Activated CD8-positive, alpha-beta memory T cell treated with anti-CD3 and anti-CD28 coated beads, Interleukin-2, amount 50 U/mL, for 1 hour (primary cell): Measurements from ENCODE around the gene ATP9A.
"Not testable (repeated sequence)": the region's sequence is repeated elsewhere in the genome, so short reads cannot be mapped to it uniquely, and the experiment has no call there.

Experiments
- DNase-seq: peaks from one replicate; pipeline ENCODE4 v3.0.0-alpha.2; 2020; ENCODE audit errors: extremely low read depth

The ATP9A gene

GRCh38 chr20:51727872-51728271, 40.3 kb downstream of the ATP9A start:
- DNase-seq: no peak

GRCh38 chr20:51725584-51726176, 42.5 kb downstream of the ATP9A start:
- DNase-seq: no peak

DNA sequence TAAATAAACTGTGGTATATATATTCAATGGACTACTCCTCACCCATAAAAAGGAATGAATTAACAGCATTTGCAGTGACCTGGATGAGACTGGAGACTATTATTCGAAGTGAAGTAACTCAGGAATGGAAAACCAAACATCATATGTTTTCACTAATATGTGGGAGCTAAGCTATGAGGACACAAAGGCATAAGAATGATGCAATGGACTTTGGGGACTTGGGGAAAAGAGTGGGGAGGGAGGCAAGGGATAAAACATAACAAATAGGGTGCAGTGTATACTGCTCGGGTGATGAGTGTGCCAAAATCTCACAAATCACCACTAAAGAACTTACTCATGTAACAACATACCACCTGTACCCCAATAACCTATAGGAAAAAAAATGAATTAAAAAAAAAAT, 45.2 kb downstream of the ATP9A start:
- DNase-seq: not testable (repeated sequence)

DNA sequence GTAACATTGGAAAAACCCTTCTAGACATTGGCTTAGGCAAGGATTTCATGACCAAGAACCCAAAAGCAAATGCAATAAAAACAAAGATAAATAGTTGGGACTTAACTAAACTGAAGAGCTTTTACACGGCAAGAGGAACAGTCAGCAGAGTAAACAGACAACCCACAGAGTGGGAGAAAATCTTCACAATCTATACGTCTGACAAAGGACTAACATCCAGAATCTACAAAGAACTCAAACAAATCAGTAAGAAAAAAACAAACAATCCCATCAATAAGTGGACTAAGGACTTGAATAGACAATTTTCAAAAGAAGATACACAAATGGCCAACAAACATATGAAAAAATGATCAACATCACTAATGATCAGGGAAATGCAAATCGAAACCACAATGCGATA, 45.9 kb downstream of the ATP9A start:
- DNase-seq: not testable (repeated sequence)

DNA sequence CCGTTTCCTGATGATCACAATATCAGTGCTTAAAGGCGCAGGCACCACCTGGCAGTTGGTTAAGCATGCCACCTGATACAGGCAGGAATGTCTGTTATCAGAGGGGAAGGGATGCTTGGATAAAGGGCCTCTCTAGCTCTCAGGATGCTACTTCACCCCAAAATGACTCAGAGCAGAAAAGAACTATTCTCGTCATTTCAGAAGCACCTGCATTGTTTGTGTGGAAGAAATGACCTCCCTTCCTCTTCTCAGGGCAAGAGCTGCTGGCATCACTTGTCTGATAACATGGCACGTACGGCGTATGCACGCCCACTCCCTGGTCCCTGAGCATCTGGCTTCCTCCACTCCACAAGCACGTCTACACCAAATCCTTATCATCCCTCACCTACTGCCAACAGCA, 47.3 kb downstream of the ATP9A start:
- DNase-seq: no peak

DNA sequence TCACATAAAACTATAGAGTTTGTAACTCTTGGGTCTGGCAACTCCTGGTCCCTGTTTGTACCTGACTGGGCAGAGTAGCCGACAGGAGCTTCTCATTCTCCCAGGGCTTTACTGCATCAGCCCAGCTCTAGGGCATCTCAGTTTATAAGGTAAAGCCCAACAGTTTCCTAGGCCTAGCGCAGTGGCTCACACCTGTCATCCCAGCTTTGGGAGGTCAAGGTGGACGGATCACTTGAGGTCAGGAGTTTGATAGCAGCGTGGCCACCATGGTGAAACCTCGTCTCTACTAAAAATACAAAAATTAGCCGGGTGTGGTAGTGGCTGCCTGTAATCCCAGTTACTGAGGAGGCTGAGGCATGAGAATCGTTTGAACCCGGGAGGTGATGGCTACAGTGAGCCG, 47.8 kb downstream of the ATP9A start:
- no peak for DNase-seq

- DNase-seq: no peak
Measured at GRCh38 chr20:51715856-51716185, 52.4 kb downstream of the ATP9A start.

DNA sequence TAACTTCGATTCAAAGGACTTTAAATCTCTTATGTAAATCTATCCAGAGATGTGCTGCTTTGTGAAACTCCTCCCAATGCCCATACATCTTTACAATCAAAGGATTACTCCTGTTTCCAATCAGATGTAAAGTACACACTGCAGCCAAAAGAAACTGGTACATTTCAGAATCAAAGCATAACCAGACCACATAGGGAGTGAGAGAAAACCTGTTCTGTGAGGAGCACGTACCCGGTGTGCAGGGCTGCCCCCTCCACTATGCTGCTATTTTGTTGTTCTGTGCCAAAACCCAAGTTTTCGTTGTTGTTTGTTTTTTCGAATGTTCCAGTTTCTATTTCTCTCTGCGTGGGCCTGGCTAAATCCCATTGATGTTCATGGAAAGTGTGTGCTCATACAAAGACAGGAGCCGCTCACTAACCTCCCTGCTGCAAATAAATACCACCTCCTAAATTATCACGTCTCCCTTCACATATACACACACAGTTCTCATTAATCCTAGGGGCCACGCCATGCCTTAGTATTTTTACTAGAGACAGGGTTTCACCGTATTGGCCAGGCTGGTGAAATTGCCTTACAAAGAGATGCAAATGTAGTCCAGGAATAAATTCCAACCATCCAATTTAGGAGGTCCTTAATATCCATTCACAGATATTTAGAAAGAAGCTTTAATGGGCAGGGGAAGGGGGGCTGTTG, 52.9 kb downstream of the ATP9A start:
- DNase-seq: no peak

GRCh38 chr20:51713213-51713598, 55.0 kb downstream of the ATP9A start:
- DNase-seq: no peak

- no peak for DNase-seq
Measured at GRCh38 chr20:51712501-51713212, 55.5 kb downstream of the ATP9A start.

DNA sequence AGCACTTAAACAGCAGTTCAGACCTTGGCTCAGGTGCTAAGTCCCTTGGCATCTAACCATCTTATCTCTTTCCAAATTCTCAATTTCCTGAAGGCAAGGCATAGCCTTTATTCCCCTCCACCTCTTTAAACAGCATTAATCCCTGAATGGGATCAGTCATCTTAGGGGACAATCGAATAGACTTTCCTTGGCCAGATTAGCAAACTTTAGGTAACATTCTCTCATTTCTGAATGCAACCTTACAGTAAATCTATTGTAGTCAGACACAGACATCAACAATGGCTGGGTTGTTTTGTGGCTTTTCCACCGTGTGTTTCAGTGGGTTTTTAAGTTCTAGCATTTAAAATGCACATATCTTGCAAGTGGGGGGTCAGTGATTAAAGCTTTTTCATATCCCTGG, 56.8 kb downstream of the ATP9A start:
- no peak for DNase-seq

DNA sequence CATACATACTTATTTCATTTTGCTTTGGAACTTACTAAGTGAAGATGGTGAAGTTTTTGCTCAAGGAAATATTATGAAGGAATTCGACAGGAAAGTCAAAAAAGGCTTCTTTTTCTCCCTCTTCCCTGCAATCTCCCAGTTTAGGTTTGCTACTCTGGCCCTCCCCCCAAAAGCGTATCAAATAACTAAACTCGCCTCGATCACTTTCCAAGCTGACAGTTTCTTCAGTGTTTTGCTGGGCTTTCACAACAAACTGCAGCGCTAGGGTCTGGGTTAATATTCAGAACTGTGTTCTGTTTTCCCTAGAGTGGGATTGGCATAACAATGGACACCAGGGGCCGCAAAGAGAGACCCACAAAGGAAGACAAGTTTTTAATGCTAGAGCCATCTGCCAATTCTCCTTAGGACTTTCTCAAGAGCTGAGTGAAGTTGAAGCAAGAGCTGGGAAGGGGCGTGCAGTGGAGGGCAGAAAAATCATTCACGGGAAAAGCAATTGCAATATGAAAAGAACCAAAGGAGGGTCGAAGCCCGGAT, 57.8 kb downstream of the ATP9A start:
- DNase-seq: no peak

GRCh38 chr20:51705400-51705799, 62.8 kb downstream of the ATP9A start:
- no peak for DNase-seq

GRCh38 chr20:51703400-51704287, 64.5 kb downstream of the ATP9A start:
- DNase-seq: no peak

- DNase-seq: no peak
Measured at GRCh38 chr20:51702556-51702955, 65.6 kb downstream of the ATP9A start.

- no peak for DNase-seq
Measured at GRCh38 chr20:51700809-51701285, 67.3 kb downstream of the ATP9A start.

GRCh38 chr20:51698252-51698651, 69.9 kb downstream of the ATP9A start:
- no peak for DNase-seq

DNA sequence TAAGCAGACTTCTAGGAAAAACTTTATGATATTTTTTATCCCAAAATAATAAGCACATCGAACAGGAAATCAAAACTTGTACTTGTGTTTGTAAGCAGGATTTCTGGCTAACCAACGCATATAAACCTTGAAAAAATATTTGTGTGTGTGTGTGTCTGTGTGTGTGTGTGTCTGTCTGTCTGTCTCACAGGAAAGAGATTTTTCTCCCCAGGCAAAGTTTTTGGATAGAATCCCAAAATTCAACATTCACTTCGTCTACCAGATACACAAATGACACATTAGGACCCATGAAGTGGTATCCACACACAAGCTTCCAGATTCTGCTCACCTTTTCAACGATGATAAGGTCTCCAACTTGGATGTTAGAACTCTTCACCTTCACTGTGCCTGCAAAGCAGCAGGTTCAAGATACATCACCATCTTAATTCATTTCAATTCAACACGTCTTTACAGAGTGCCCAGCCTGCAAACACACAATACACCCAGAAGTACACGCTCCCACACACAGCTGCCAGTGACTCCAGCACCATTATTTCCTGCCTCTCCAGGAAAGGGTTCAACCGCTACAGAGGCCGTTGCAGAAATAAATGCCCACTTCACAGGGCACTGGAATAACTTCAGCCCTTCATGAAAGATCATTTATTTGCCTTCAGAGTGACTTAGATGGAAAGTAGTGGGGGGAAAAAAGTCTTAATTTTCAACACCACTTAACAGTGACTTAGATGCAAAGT, 70.9 kb downstream of the ATP9A start:
- no peak for DNase-seq

DNA sequence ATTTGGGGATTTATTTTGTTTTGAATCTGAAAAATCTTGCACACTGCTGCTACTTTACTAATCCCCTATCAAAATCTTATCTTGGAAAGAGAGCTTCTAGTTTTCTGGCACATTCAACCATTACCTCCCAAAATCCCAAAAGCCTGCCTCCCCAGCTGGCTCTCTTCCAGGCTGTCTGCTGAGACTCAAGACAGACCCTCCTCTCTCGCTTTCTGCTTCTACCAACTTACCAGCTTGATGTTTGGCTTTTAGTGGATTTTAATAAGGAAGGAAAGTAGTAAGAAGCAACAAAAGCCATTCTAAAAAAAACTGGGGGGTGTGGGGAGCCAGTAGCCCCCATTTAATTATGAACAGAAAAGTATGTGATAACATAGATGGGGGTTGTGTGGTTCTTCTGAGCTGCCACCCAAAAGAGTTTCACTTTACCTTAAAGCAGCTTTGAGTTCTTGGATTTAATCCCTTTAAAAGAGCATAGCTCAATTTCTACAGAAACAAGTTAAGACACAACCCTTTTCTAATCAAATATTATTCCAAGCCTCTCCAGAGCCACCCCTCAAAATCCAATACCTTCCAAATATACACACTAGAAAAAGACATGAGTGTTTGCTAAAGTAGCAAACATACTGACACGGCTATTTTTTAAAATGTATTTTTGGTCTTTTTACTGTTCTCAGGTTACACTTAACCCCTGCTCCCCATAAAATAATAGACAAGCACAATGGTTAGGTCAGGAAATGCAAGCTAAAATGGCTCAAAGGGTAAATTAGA, 71.7 kb downstream of the ATP9A start:
- no peak for DNase-seq

GRCh38 chr20:51695574-51696303, 72.5 kb downstream of the ATP9A start:
- DNase-seq: no peak
